ENCODE data around the gene CLDN6. TPM values are rescaled to one million over a fixed set of nuclear protein-coding genes. Genes with fewer than 3 reads are reported as not detected.

Gene CLDN6
- total and polyA plus RNA-seq, 8 donors, result 2.3 to 140 (median 113) TPM; not detected in 1

- Histone ChIP-seq H3K27ac (peak within 1 kb of the TSS in 1 of 2 donors; percentile 86), H3K4me3 (peak within 1 kb of the TSS; percentile 25 to 61), H3K36me3 (no peaks in the 10 kb centered on the region), H3K4me1 (peaks cover 15 to 52% of the 10 kb centered on the region in 2 donors), H3K9me3 (no peaks in the 10 kb centered on the region), H3K27me3 (peaks cover 55 to 92% of the 10 kb centered on the region in 2 donors)
- intact Hi-C loops (cut with DNase I), result no loop called here
- ATAC-seq (peak; percentile 64), DNase-seq (peak in 2 of 4 donors; percentile 51 to 93)
- no peak for TF ChIP-seq CTCF (IDR thresholded peaks at IDR 0.05)
Observed at GRCh38 chr16:3045758-3046640, 28.0 kb upstream of the CLDN6 start, which contains the start of gene MMP25. Gene MMP25, plus strand, starts transcription at chr16:3046561. Its CDS starts 357 bp downstream, at chr16:3046918.

- Histone ChIP-seq H3K9me3 (no peaks in the 10 kb centered on the region), H3K4me1 (peaks cover 15 to 42% of the 10 kb centered on the region in 2 donors), H3K36me3 (no peaks in the 10 kb centered on the region), H3K27ac (no peak overlapping the region), H3K27me3 (peaks cover 51 to 98% of the 10 kb centered on the region in 2 donors), H3K4me3 (peak overlapping the region in 1 of 2 donors; percentile 61)
- TF ChIP-seq CTCF (IDR thresholded peaks at IDR 0.05), result no peak
- ATAC-seq (no peak), DNase-seq (no peak)
- intact Hi-C loops (cut with DNase I), result no loop called here
Observed at GRCh38 chr16:3044708-3045107, 26.7 kb upstream of the CLDN6 start.

GRCh38 chr16:3042376-3042775, 24.4 kb upstream of the CLDN6 start:
- H3K27me3 ChIP-seq, result peaks cover 54 to 98% of the 10 kb centered on the region in 2 donors
- no peak overlapping the region for H3K4me3 ChIP-seq
- no peak for TF ChIP-seq CTCF (IDR thresholded peaks at IDR 0.05)
- H3K36me3 ChIP-seq, result no peaks in the 10 kb centered on the region
- peaks cover 15 to 23% of the 10 kb centered on the region in 2 donors for H3K4me1 ChIP-seq
- no peak overlapping the region for H3K27ac ChIP-seq
- intact Hi-C loops (cut with DNase I), result no loop called here
- DNase-seq (no peak), ATAC-seq (no peak)
- no peaks in the 10 kb centered on the region for H3K9me3 ChIP-seq

GRCh38 chr16:3038896-3039295, 20.9 kb upstream of the CLDN6 start:
- ATAC-seq (no peak), DNase-seq (no peak)
- Histone ChIP-seq H3K4me1 (peaks cover 0 to 19% of the 10 kb centered on the region in 2 donors), H3K4me3 (no peak overlapping the region), H3K27ac (no peak overlapping the region), H3K9me3 (no peaks in the 10 kb centered on the region), H3K36me3 (no peaks in the 10 kb centered on the region), H3K27me3 (peaks cover 39 to 98% of the 10 kb centered on the region in 2 donors)
- intact Hi-C loops (cut with DNase I), result no loop called here
- TF ChIP-seq CTCF (IDR thresholded peaks at IDR 0.05), result no peak

GRCh38 chr16:3038256-3038655, 20.3 kb upstream of the CLDN6 start:
- H3K36me3 ChIP-seq, result no peaks in the 10 kb centered on the region
- peaks cover 0 to 19% of the 10 kb centered on the region in 2 donors for H3K4me1 ChIP-seq
- intact Hi-C loops (cut with DNase I), result no loop called here
- DNase-seq (no peak), ATAC-seq (peak; percentile 27)
- H3K4me3 ChIP-seq, result no peak overlapping the region
- no peak for TF ChIP-seq CTCF (IDR thresholded peaks at IDR 0.05)
- H3K27ac ChIP-seq, result no peak overlapping the region
- H3K9me3 ChIP-seq, result no peaks in the 10 kb centered on the region
- H3K27me3 ChIP-seq, result peaks cover 36 to 98% of the 10 kb centered on the region in 2 donors
